Astrocyte (in vitro differentiated cells and primary cell): ENCODE data around the gene CDR2L. TPM values are rescaled to one million over a fixed set of nuclear protein-coding genes. Genes with fewer than 3 reads are reported as not detected.

Source experiments
- DNase-seq: peaks from one replicate; pipeline ENCODE4 v3.0.0-alpha.2; 2010; ENCODE audit warnings: low read depth
- FAIRE-seq: peaks from 2 replicates; lab custom pipeline; 2011; peaks lifted over from hg19 to GRCh38; lab: Jason Lieb, UNC
- H2AFZ ChIP-seq: 2 replicates; pipeline ENCODE4 v1.6.0; 2012; ENCODE audit warnings: low read depth, low read length, inconsistent platforms
- H3K27ac ChIP-seq: 2 replicates; pipeline ENCODE4 v1.5.1; 2011; ENCODE audit warnings: low read depth, low read length, inconsistent platforms
- H3K27me3 ChIP-seq: 2 replicates; pipeline ENCODE4 v1.6.0; 2011; ENCODE audit warnings: low read length, inconsistent platforms; ENCODE audit not compliant: insufficient read depth
- H3K36me3 ChIP-seq: 2 replicates; pipeline ENCODE4 v1.5.1; 2011; ENCODE audit warnings: low read length, inconsistent platforms; ENCODE audit not compliant: insufficient read depth
- H3K4me1 ChIP-seq: 2 replicates; pipeline ENCODE4 v1.5.1; 2011; ENCODE audit warnings: low read length, inconsistent platforms; ENCODE audit not compliant: insufficient read depth
- H3K4me2 ChIP-seq: 2 replicates; pipeline ENCODE4 v1.6.0; 2012; ENCODE audit warnings: low read length, inconsistent platforms
- H3K4me3 ChIP-seq: 2 replicates; pipeline ENCODE4 v1.5.1; 2011; ENCODE audit warnings: low read depth, mild to moderate bottlenecking, low read length, inconsistent platforms; ENCODE audit not compliant: insufficient read depth
- H3K79me2 ChIP-seq: 2 replicates; pipeline ENCODE4 v1.6.0; 2012; ENCODE audit warnings: mild to moderate bottlenecking, low read length, inconsistent platforms; ENCODE audit not compliant: insufficient read depth
- H3K9ac ChIP-seq: 2 replicates; pipeline ENCODE4 v1.6.0; 2012; ENCODE audit warnings: mild to moderate bottlenecking, low read length, inconsistent platforms
- H3K9me3 ChIP-seq: 2 replicates; pipeline ENCODE4 v1.5.1; 2012; ENCODE audit warnings: low read depth, mild to moderate bottlenecking, low read length, inconsistent platforms; ENCODE audit not compliant: insufficient read depth
- H4K20me1 ChIP-seq: 2 replicates; pipeline ENCODE4 v1.6.0; 2012; ENCODE audit warnings: low read length, inconsistent platforms; ENCODE audit not compliant: insufficient read depth
- H3K27ac Mint-ChIP-seq: one replicate; pipeline ENCODE4 v1.8.0; 2021; ENCODE audit warnings: mild to moderate bottlenecking, mixed read lengths; ENCODE audit not compliant: unreplicated experiment
- H3K27me3 Mint-ChIP-seq: one replicate; pipeline ENCODE4 v1.8.0; 2021; ENCODE audit warnings: low read depth, mixed read lengths; ENCODE audit not compliant: unreplicated experiment
- H3K36me3 Mint-ChIP-seq: one replicate; pipeline ENCODE4 v1.8.0; 2021; ENCODE audit warnings: low read depth, mixed read lengths; ENCODE audit not compliant: unreplicated experiment
- H3K4me1 Mint-ChIP-seq: one replicate; pipeline ENCODE4 v1.8.0; 2021; ENCODE audit warnings: low read depth, mixed read lengths; ENCODE audit not compliant: unreplicated experiment
- H3K4me3 Mint-ChIP-seq: one replicate; pipeline ENCODE4 v1.8.0; 2021; ENCODE audit warnings: mild to moderate bottlenecking, moderate library complexity, mixed read lengths; ENCODE audit not compliant: unreplicated experiment
- H3K9me3 Mint-ChIP-seq: one replicate; pipeline ENCODE4 v1.8.0; 2021; ENCODE audit warnings: mild to moderate bottlenecking, mixed read lengths; ENCODE audit not compliant: unreplicated experiment
- CTCF ChIP-seq: IDR thresholded peaks from 2 replicates; pipeline ENCODE4 v1.5.1; 2011; ENCODE audit warnings: low read depth, mild to moderate bottlenecking, inconsistent platforms, low read length, moderate library complexity; ENCODE audit not compliant: insufficient read depth
- EZH2 ChIP-seq: IDR thresholded peaks from 2 replicates; pipeline ENCODE4 v1.6.1; 2012; ENCODE audit warnings: mild to moderate bottlenecking, low read length, inconsistent platforms; ENCODE audit not compliant: insufficient read depth
- total RNA-seq: library from RNA; stranded (reverse); gene quantifications from 2 replicates; pipeline ENCODE4 v1.2.1, GENCODE V29; 2021

CDR2L gene
- total RNA-seq, 1 donor from 2014 or later: 59.1 TPM

- no peak overlapping the region for H3K9ac ChIP-seq
- Mint-ChIP-seq H3K27me3 (no peaks in the 10 kb centered on the region), H3K27ac (no peak overlapping the region), H3K4me3 (no peak overlapping the region), H3K9me3 (no peaks in the 10 kb centered on the region), H3K36me3 (peaks cover 5% of the 10 kb centered on the region), H3K4me1 (peaks cover 5% of the 10 kb centered on the region)
- H3K4me1 ChIP-seq: peaks cover 9% of the 10 kb centered on the region
- H2AFZ ChIP-seq: no peak overlapping the region
- no peaks in the 10 kb centered on the region for H3K27me3 ChIP-seq
- H3K9me3 ChIP-seq: no peaks in the 10 kb centered on the region
- H3K27ac ChIP-seq: no peak overlapping the region
- no peak overlapping the region for H3K4me2 ChIP-seq
- no peak overlapping the region for H3K4me3 ChIP-seq
- peaks cover 4% of the 10 kb centered on the region for H3K36me3 ChIP-seq
- H4K20me1 ChIP-seq: peaks cover 11% of the 10 kb centered on the region
- FAIRE-seq (no peak), DNase-seq (no peak)
- peaks cover 6% of the 10 kb centered on the region for H3K79me2 ChIP-seq
- no peak for TF ChIP-seq EZH2
- TF ChIP-seq CTCF: no peak
Observed at GRCh38 chr17:75008373-75008772, 20.9 kb downstream of the CDR2L start.

GRCh38 chr17:75009139-75009724, 21.8 kb downstream of the CDR2L start:
- no peak overlapping the region for H3K27ac ChIP-seq
- no peak overlapping the region for H3K4me2 ChIP-seq
- Mint-ChIP-seq H3K27ac (no peak overlapping the region), H3K4me3 (no peak overlapping the region), H3K4me1 (peaks cover 10% of the 10 kb centered on the region), H3K9me3 (no peaks in the 10 kb centered on the region), H3K27me3 (no peaks in the 10 kb centered on the region), H3K36me3 (peaks cover 7% of the 10 kb centered on the region)
- H3K9me3 ChIP-seq: no peaks in the 10 kb centered on the region
- no peaks in the 10 kb centered on the region for H3K27me3 ChIP-seq
- H3K4me1 ChIP-seq: peaks cover 14% of the 10 kb centered on the region
- H3K79me2 ChIP-seq: peaks cover 12% of the 10 kb centered on the region
- H4K20me1 ChIP-seq: peaks cover 11% of the 10 kb centered on the region
- DNase-seq (no peak), FAIRE-seq (no peak)
- no peak overlapping the region for H3K9ac ChIP-seq
- H3K4me3 ChIP-seq: no peak overlapping the region
- no peak overlapping the region for H2AFZ ChIP-seq
- no peak for TF ChIP-seq CTCF
- peaks cover 4% of the 10 kb centered on the region for H3K36me3 ChIP-seq

GRCh38 chr17:75010683-75011400, 23.4 kb downstream of the CDR2L start:
- Mint-ChIP-seq H3K9me3 (no peaks in the 10 kb centered on the region), H3K4me1 (peaks cover 10% of the 10 kb centered on the region), H3K36me3 (peaks cover 4% of the 10 kb centered on the region), H3K27me3 (no peaks in the 10 kb centered on the region), H3K4me3 (peak overlapping the region; percentile 62), H3K27ac (peak overlapping the region; percentile 94)
- Histone ChIP-seq H3K27ac (peak overlapping the region; percentile 77), H3K4me3 (no peak overlapping the region), H3K79me2 (peaks cover 23% of the 10 kb centered on the region), H3K4me1 (peaks cover 14% of the 10 kb centered on the region), H3K9ac (no peak overlapping the region), H3K4me2 (no peak overlapping the region), H3K36me3 (no peaks in the 10 kb centered on the region), H3K27me3 (no peaks in the 10 kb centered on the region), H3K9me3 (no peaks in the 10 kb centered on the region), H2AFZ (no peak overlapping the region), H4K20me1 (peaks cover 2% of the 10 kb centered on the region)
- peak; percentile 30 for DNase-seq
- TF ChIP-seq EZH2 (no peak), CTCF (no peak)
- FAIRE-seq: no peak
